Testis (tissue), 3 donors: ENCODE results near the gene PPP3R1. TPM values are rescaled to one million over a fixed set of nuclear protein-coding genes. Genes with fewer than 3 reads are reported as not detected.

ENCODE experiments used
- DNase-seq: peaks from one replicate; pipeline ENCODE4 v3.0.0-alpha.2; 2019
- H3K27ac ChIP-seq, 2 donors: fragments of 200-600 bp; sonication (generic); one replicate each; pipeline ENCODE4 v1.5.1; 2019
- H3K27me3 ChIP-seq: fragments of 200-600 bp; sonication (generic); one replicate; pipeline ENCODE4 v1.5.1; 2019
- H3K36me3 ChIP-seq: fragments of 200-600 bp; sonication (generic); one replicate; pipeline ENCODE4 v1.5.1; 2017; ENCODE audit warnings: low read depth; ENCODE audit errors: missing control alignments
- H3K4me1 ChIP-seq: fragments of 200-600 bp; sonication (generic); one replicate; pipeline ENCODE4 v1.5.1; 2019
- H3K4me3 ChIP-seq, 2 donors: fragments of 200-600 bp; sonication (generic); one replicate each; pipeline ENCODE4 v1.5.1; 2017 to 2019
- H3K9me3 ChIP-seq: fragments of 200-600 bp; sonication (generic); one replicate; pipeline ENCODE4 v1.5.1; 2017
- POLR2A ChIP-seq: fragments of 450-650 bp; IDR thresholded peaks from one replicate; pipeline ENCODE4 v1.6.1; 2017; ENCODE audit warnings: antibody characterized with exemption, mild to moderate bottlenecking, moderate library complexity
- WGBS, 2 donors: methylation state at CpG; one replicate each; pipeline ENCODE4 v1.1.5; 2018; 5-methylcytosine and 5-hydroxymethylcytosine counted together
- intact Hi-C: fragments of 100-400 bp; cut with DNase I; formaldehyde crosslinking; loops from one replicate; pipeline ENCODE4 v1.15.1; 2023; ENCODE audit warnings: low total_unique reads
- polyA plus RNA-seq: library from polyadenylated mRNA; stranded (reverse); fragments of 350-450 nt; fragmentation: Illumina TruSeq; extraction: RNeasy Lipid Tissue Mini Kit (QIAGEN cat#74804); gene quantifications from one replicate; pipeline ENCODE4 v1.2.3, GENCODE V29; 2014; ENCODE audit warnings: low read depth, low replicate concordance; ENCODE audit not compliant: insufficient read depth
- total RNA-seq, 2 donors: library from RNA; depleted of rRNA; stranded (reverse); fragments of >200 nt; gene quantifications; one replicate each; pipeline ENCODE4 v1.2.3, GENCODE V29; 2016
- TF ChIP-seq, protein P1 (sequence below), 3 experiments: fragments of 450-650 bp in 2 of 3; fragments of 200-600 bp in 1 of 3; sonication (generic) in 1 of 3; IDR thresholded peaks; one replicate each; pipeline ENCODE4 v1.5.1; 2016 to 2019; ENCODE audit warnings: antibody characterized with exemption in 3 of 3, mild to moderate bottlenecking in 2 of 3, moderate library complexity in 1 of 3

PPP3R1 gene
- total and polyA plus RNA-seq, 3 donors from 2014 or later, result 35.7 to 45.0 (median 37.0) TPM

- Histone ChIP-seq H3K36me3 (no peaks in the 10 kb centered on the region), H3K27me3 (no peaks in the 10 kb centered on the region), H3K4me1 (peaks cover 19% of the 10 kb centered on the region), H3K27ac (peak overlapping the region in 1 of 2 donors; percentile 97), H3K4me3 (peak overlapping the region; percentile 83 to 89), H3K9me3 (no peaks in the 10 kb centered on the region)
- DNase-seq, result no peak
- TF ChIP-seq, protein P1, sequence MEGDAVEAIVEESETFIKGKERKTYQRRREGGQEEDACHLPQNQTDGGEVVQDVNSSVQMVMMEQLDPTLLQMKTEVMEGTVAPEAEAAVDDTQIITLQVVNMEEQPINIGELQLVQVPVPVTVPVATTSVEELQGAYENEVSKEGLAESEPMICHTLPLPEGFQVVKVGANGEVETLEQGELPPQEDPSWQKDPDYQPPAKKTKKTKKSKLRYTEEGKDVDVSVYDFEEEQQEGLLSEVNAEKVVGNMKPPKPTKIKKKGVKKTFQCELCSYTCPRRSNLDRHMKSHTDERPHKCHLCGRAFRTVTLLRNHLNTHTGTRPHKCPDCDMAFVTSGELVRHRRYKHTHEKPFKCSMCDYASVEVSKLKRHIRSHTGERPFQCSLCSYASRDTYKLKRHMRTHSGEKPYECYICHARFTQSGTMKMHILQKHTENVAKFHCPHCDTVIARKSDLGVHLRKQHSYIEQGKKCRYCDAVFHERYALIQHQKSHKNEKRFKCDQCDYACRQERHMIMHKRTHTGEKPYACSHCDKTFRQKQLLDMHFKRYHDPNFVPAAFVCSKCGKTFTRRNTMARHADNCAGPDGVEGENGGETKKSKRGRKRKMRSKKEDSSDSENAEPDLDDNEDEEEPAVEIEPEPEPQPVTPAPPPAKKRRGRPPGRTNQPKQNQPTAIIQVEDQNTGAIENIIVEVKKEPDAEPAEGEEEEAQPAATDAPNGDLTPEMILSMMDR (IDR thresholded peaks at IDR 0.05), result no peak
- no peak for TF ChIP-seq POLR2A
- WGBS, 2 donors, result 5% methylated on average over 3 of the region's 3 CpGs
- intact Hi-C loops, result no loop called here
These were observed 95.9 kb downstream of the PPP3R1 start for GRCh38 chr2:68156419-68156818.

DNA sequence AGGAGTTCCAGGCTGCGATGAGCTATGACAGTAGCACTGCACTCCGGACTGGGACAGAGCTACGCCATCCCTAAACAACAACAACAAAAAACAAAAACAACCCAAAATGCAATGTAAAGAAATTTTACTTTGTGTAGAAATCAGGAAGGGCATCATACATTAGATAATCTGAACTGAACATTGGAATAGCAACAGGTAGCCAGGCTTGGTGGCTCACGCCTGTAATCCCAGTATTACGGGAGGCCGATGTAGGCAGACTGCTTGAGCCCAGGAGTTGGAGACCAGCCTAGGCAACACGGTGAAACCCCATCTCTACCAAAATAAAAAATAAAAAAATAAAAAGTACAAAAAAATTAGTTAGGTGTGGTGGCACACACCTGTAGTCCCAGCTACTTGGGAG, 96.7 kb downstream of the PPP3R1 start:
- peaks cover 19% of the 10 kb centered on the region for H3K4me1 ChIP-seq
- H3K27ac ChIP-seq, result no peak overlapping the region
- H3K27me3 ChIP-seq, result no peaks in the 10 kb centered on the region
- no peaks in the 10 kb centered on the region for H3K9me3 ChIP-seq
- intact Hi-C loops, result no loop called here
- no peaks in the 10 kb centered on the region for H3K36me3 ChIP-seq
- no peak overlapping the region for H3K4me3 ChIP-seq
- 85 to 88% methylated on average over 7 of the region's 7 CpGs for WGBS, 2 donors
- DNase-seq, result no peak
- TF ChIP-seq, protein P1 (IDR thresholded peaks at IDR 0.05), result no peak
- no peak for TF ChIP-seq POLR2A

DNA sequence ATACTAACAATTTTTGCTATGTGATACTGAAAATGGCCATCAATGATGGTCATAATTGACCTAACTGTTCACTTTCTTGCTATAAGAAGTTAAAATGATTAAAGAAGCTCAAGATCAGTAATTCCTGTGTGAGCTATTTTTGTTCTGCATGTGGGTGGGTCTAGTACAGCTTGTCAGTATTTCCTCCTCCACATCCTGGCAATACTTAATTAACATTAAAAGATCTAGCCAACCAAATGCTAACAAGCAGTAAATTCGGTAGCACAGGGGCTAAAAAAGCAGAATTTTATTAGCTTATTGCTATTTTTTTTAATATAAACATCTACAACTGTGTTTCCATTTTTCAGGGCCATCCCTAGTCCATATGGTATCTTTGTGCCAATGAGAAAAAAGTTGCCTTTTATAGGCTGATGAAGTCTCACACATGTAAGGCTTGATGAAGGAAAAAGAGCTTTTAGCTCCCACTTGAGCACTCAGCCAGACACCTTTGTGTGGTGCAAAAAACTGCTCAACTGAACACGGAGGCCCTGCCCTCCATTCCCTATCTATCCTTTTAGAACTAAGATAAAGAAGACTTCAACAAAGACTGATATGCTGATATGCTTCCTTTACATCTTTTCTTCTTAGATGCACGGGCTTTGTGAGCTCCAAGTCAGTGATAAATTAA, 99.5 kb downstream of the PPP3R1 start:
- whole genome bisulfite sequencing, 2 donors, result 38 to 42% methylated on average over 3 of the region's 3 CpGs
- peaks cover 19% of the 10 kb centered on the region for H3K4me1 ChIP-seq
- TF ChIP-seq, protein P1 (IDR thresholded peaks at IDR 0.05), result no peak
- TF ChIP-seq POLR2A, result no peak
- H3K27me3 ChIP-seq, result no peaks in the 10 kb centered on the region
- H3K4me3 ChIP-seq, result no peak overlapping the region
- DNase-seq, result no peak
- H3K27ac ChIP-seq, result no peak overlapping the region
- intact Hi-C loops, result no loop called here
- no peaks in the 10 kb centered on the region for H3K9me3 ChIP-seq
- no peaks in the 10 kb centered on the region for H3K36me3 ChIP-seq

DNA sequence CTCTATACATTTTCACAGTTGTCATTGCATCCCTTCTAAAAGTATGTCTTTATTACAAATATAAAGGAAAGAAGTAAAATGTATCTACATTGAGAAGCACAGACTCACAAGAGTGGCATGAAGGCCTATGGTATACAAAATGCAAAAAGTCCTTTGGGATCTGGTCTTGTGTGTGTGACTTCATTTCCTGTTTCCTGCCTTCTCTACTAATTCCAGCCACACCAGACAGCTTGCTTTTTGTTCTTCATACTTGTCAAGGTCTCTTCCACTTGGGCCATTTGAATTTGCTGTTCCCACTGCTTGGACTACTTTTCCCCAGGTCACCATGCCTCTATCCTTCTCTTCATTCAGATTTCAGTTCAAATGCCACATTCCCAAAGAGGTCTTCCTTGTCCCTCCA, 101.3 kb downstream of the PPP3R1 start:
- no peak overlapping the region for H3K27ac ChIP-seq
- H3K4me3 ChIP-seq, result no peak overlapping the region
- no peak for DNase-seq
- intact Hi-C loops, result no loop called here
- H3K9me3 ChIP-seq, result no peaks in the 10 kb centered on the region
- H3K36me3 ChIP-seq, result no peaks in the 10 kb centered on the region
- H3K4me1 ChIP-seq, result peaks cover 13% of the 10 kb centered on the region
- H3K27me3 ChIP-seq, result no peaks in the 10 kb centered on the region
- TF ChIP-seq, protein P1 (IDR thresholded peaks at IDR 0.05), result no peak
- no peak for TF ChIP-seq POLR2A

DNA sequence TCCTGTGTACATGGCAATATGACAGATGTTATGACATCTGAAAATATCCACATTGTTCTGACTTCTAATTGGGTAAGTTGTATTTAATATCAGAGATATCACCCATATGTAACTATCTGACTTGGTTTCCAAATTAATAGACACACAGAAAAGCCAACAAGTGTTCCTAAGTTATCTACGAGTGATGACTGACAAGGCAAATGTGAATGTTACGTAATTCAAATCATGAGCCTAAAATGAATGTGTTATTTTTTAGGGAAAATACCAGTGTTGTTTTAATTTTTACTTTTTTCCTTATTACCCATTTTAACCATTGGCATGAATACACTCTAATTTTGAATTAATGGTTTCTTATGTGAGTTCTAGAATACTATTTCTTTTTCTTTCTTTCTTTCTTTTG, 110.5 kb downstream of the PPP3R1 start:
- intact Hi-C loops, result no loop called here
- TF ChIP-seq, protein P1 (IDR thresholded peaks at IDR 0.05), result no peak
- no peak for TF ChIP-seq POLR2A
- H3K27ac ChIP-seq, result no peak overlapping the region
- no peaks in the 10 kb centered on the region for H3K9me3 ChIP-seq
- H3K36me3 ChIP-seq, result no peaks in the 10 kb centered on the region
- 93 to 96% methylated on average over 2 of the region's 2 CpGs for WGBS, 2 donors
- no peaks in the 10 kb centered on the region for H3K4me1 ChIP-seq
- H3K27me3 ChIP-seq, result no peaks in the 10 kb centered on the region
- H3K4me3 ChIP-seq, result no peak overlapping the region
- DNase-seq, result no peak
